Skeletal muscle satellite cell (primary cell): ENCODE measurements around the gene TYK2.
"Not testable (repeated sequence)": the region's sequence is repeated elsewhere in the genome, so short reads cannot be mapped to it uniquely, and the experiment has no call there.

Experiments
- H3K27me3 ChIP-seq: 2 replicates; pipeline ENCODE4 v1.7.0; 2013; ENCODE audit warnings: low read length; ENCODE audit not compliant: control insufficient read depth, insufficient read depth
- H3K36me3 ChIP-seq: 2 replicates; pipeline ENCODE4 v1.7.0; 2013; ENCODE audit warnings: mild to moderate bottlenecking, control low read depth, low read length; ENCODE audit not compliant: insufficient read depth
- H3K4me1 ChIP-seq: 2 replicates; pipeline ENCODE4 v1.7.0; 2013; ENCODE audit warnings: low read length; ENCODE audit not compliant: control insufficient read depth, insufficient read depth
- H3K4me2 ChIP-seq: 2 replicates; pipeline ENCODE4 v1.7.0; 2013; ENCODE audit warnings: mild to moderate bottlenecking, low read length
- H3K4me3 ChIP-seq: 2 replicates; pipeline ENCODE4 v1.7.0; 2013; ENCODE audit warnings: low read length
- H3K9ac ChIP-seq: 2 replicates; pipeline ENCODE4 v1.7.0; 2013; ENCODE audit warnings: mild to moderate bottlenecking, low read depth, low read length, moderate library complexity
- H3K9me3 ChIP-seq: replicated peaks from 2 replicates; pipeline ENCODE4 v1.7.0; 2013; ENCODE audit warnings: mild to moderate bottlenecking, control low read depth, low read length

The TYK2 gene

DNA sequence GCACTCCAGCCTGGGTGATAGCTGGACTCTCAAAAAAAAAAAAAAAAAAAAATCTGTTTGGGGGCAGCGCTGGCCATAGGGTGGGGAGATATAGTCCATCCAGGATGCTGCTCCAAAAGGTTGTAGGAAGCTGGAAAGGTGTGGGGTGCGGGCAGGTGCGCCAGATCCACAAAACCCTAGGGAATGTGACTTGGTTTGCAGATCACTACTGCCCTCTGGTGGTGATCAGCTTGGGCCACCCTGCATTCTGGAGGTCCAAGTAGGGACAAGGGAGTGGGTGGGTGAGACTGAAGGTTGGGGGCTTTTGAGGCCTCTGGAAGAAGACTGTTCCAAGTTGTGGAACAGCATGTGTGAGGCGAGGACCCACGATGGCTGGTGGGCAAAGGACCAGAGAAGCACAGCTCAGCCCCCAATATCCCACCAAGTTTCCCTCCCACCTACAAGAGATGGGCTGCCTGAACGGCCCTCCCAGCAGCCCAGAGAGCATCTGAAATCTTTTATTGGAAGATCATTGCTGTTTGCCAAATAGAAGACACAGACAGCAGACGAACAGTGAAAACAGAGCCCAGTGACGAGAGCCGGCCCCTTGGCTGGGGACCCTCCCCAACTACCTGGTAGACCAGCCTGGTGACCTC, 10.4 kb upstream of the TYK2 start:
- peaks cover 44% of the 10 kb centered on the region for H3K36me3 ChIP-seq
- no peaks in the 10 kb centered on the region for H3K9me3 ChIP-seq
- H3K4me3 ChIP-seq = no peak overlapping the region
- H3K4me1 ChIP-seq = no peaks in the 10 kb centered on the region
- no peaks in the 10 kb centered on the region for H3K27me3 ChIP-seq
- H3K9ac ChIP-seq = no peak overlapping the region
- H3K4me2 ChIP-seq = no peak overlapping the region

DNA sequence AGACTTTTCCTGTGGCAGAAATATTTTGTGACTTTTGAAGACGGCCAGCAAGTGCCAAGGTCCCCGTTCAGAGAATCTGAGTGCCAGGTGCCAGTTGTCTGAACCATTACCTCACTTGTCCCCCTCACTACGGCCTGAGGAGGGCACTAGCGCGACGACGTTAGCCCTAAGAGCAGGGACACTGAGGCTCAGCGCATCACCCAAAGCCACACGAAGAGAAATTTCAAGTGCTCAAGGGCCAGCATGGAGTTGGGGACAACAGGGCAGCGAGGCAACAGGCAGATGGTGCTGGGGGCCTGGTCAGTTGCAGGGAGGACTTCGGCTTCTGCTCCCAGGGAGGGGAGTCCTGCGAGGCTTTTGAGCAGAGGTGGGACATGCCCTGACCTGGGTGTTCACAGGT, 9.5 kb upstream of the TYK2 start:
- Histone ChIP-seq H3K9me3 (no peaks in the 10 kb centered on the region), H3K27me3 (no peaks in the 10 kb centered on the region), H3K4me2 (no peak overlapping the region), H3K4me3 (no peak overlapping the region), H3K9ac (no peak overlapping the region), H3K36me3 (peaks cover 38% of the 10 kb centered on the region), H3K4me1 (no peaks in the 10 kb centered on the region)

DNA sequence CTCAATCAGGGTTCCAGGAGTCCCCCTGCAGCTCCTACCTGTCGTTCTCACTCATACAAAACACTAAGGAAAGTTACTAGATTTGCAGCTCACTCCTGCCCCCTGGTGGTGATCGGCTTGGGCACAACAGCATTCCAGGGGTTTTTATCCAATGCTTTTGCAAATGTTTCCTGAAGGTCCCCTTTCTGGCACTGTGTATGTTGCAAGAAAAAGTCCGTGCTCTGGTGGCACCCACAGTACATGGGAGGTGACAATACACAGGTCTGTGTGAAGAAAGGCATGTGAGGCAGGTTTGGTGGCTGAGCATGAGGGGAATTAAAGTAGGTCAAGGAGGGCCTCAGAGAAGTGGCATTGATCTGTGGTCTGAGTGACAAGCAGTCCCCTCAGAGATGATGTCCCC, 8.6 kb upstream of the TYK2 start:
- Histone ChIP-seq H3K4me1 (no peaks in the 10 kb centered on the region), H3K4me2 (no peak overlapping the region), H3K9ac (no peak overlapping the region), H3K4me3 (no peak overlapping the region), H3K36me3 (peaks cover 36% of the 10 kb centered on the region), H3K9me3 (no peaks in the 10 kb centered on the region), H3K27me3 (no peaks in the 10 kb centered on the region)

GRCh38 chr19:10384580-10384979, 4.2 kb upstream of the TYK2 start:
- Histone ChIP-seq H3K4me2 (no peak overlapping the region), H3K27me3 (no peaks in the 10 kb centered on the region), H3K9me3 (no peaks in the 10 kb centered on the region), H3K36me3 (peaks cover 2% of the 10 kb centered on the region), H3K4me3 (no peak overlapping the region), H3K4me1 (peaks cover 8% of the 10 kb centered on the region), H3K9ac (no peak overlapping the region)

GRCh38 chr19:10383223-10383499, 2.8 kb upstream of the TYK2 start:
- H3K9ac ChIP-seq, H3K4me2 ChIP-seq, H3K27me3 ChIP-seq, H3K36me3 ChIP-seq, H3K9me3 ChIP-seq, H3K4me3 ChIP-seq: not testable (repeated sequence)
- H3K4me1 ChIP-seq = peaks cover 10% of the 10 kb centered on the region

DNA sequence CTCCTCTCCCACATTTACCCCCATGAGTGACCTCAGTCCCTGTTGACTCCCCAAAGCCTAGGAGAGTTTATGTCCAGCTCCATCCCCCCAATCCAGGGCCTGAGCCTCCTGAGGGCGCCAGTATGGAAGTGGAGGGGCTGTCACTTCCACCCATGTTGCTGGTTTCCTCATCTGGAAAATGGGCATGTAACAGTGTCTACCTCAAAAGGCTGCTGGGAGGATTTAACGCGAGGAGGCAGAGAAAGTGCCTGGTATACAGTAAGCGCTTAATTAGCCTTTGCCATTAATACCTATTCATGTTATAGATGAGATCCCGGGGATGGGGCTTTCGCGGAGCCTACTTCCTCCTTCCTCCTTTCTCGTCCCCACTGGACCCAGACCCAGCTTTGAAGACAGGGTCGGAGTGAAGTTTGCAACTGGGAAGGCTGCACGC, 476 bp downstream of the TYK2 start:
- Histone ChIP-seq H3K36me3 (peaks cover 12% of the 10 kb centered on the region), H3K4me1 (peaks cover 10% of the 10 kb centered on the region), H3K9ac (peak overlapping the region; percentile 89), H3K27me3 (no peaks in the 10 kb centered on the region), H3K4me3 (peak overlapping the region; percentile 90), H3K9me3 (no peaks in the 10 kb centered on the region), H3K4me2 (peak overlapping the region; percentile 92)

DNA sequence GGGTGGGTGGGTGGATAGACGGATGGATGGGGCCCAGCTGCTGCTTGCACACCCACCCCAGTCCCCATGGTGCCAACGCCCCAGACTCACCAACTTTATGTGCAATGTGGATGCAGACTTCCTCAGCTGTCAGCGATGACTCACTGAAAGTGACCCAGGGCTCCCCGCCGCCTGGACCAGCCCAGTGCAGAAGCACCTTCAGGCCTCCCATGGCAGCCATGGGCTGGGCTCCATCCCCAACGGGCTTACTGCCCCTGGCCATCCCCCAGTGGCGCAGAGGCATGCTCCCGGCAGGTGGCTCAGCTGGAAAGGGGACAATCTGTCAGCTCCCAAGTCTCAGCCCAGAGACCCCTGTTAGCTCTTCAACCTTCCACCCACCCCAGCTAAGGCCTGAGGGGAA, 2.2 kb downstream of the TYK2 start:
- Histone ChIP-seq H3K27me3 (no peaks in the 10 kb centered on the region), H3K4me2 (no peak overlapping the region), H3K4me1 (peaks cover 10% of the 10 kb centered on the region), H3K4me3 (no peak overlapping the region), H3K36me3 (peaks cover 16% of the 10 kb centered on the region), H3K9me3 (no peaks in the 10 kb centered on the region), H3K9ac (no peak overlapping the region)

DNA sequence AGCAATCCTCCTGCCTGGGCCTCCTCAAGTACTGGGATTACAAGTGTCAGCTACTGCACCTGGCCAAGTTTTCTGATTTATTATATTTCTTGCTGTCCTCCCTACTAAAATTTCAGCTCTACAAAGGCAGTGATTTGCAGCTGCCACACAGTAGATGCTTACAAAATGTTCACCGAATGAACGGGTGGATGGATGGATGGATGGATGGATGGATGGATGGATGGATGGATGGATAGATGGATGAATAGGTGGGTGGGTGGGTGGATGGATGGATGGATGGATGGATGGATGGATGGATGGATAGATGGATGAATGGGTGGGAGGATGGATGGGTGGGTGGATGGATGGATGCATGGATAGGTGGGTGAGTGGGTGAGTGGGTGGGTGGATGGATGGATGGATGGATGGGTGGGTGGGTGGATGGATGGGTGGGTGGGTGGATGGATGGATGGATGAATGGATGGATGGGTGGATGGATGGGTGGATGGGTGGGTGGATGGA, 3.2 kb downstream of the TYK2 start:
- not testable (repeated sequence) for H3K9me3 ChIP-seq, H3K9ac ChIP-seq, H3K27me3 ChIP-seq, H3K4me2 ChIP-seq, H3K4me3 ChIP-seq
- H3K36me3 ChIP-seq = peaks cover 16% of the 10 kb centered on the region
- H3K4me1 ChIP-seq = peaks cover 10% of the 10 kb centered on the region

GRCh38 chr19:10374931-10375330, 5.4 kb downstream of the TYK2 start:
- H3K27me3 ChIP-seq = no peaks in the 10 kb centered on the region
- no peak overlapping the region for H3K9ac ChIP-seq
- peaks cover 16% of the 10 kb centered on the region for H3K36me3 ChIP-seq
- H3K9me3 ChIP-seq = no peaks in the 10 kb centered on the region
- peaks cover 5% of the 10 kb centered on the region for H3K4me1 ChIP-seq
- no peak overlapping the region for H3K4me3 ChIP-seq
- no peak overlapping the region for H3K4me2 ChIP-seq

- Histone ChIP-seq H3K36me3 (peaks cover 30% of the 10 kb centered on the region), H3K4me1 (no peaks in the 10 kb centered on the region), H3K9ac (no peak overlapping the region), H3K27me3 (no peaks in the 10 kb centered on the region), H3K4me3 (no peak overlapping the region), H3K9me3 (no peaks in the 10 kb centered on the region), H3K4me2 (no peak overlapping the region)
Observed at GRCh38 chr19:10372690-10373089, 7.7 kb downstream of the TYK2 start.

DNA sequence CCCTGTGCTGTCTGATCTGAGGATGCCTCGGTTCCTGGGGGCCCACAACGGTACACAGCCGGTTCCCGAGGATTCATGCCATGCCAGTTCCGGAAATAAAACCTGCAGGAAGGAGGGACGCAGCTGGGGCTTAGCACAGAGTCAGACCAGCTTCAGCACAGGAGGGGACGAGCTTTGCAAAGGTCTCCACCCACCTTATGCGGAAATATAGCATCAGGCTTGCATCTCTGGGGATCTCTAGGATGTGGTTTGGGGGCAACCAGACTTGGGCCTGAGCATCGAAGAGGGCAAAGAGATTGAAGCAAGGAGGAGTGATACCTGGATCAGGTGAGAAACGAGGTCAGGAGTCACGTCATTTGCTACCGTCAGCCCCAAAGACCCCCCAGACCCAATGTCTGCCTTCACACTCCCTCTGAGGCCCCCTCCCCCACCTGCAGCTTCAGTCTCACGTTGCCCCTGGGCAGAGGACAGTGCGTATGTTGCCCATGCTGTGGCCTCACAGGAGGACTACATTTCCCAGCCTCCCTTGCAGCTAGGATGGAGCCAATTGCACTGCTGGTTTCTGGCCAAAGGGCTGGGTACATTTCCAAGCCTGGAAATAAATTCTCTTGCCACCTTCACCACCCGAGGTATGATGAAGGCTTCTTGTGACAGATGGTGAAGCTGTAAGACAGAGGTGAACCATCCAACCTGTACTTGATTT, 12.1 kb downstream of the TYK2 start:
- Histone ChIP-seq H3K4me1 (no peaks in the 10 kb centered on the region), H3K9me3 (no peaks in the 10 kb centered on the region), H3K9ac (no peak overlapping the region), H3K4me3 (no peak overlapping the region), H3K4me2 (no peak overlapping the region), H3K27me3 (no peaks in the 10 kb centered on the region), H3K36me3 (peaks cover 48% of the 10 kb centered on the region)

DNA sequence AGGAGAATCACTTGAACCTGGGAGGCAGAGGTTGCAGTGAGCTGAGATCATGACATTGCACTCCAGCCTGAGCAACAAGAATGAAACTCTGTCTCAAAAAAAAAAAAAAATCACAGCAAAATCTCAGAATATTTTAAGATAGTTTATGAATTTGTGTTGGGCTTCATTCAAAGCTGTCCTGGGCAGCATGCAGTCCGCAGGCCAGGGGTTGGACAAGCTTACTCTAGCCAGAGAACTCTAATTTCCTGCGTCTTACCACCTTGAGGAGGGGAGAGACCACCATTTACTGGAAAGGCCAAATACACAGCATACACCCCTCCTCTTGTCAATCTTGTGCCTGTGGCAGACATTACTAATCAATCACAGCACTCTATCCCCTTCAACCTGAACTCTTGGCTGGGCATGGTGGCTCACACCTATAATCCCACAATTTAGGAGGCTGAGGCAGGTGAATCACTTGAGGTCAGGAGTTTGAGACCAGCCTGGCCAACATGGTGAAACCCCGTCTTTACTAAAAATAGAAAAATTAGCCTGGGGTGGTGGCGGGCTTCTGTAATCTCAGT, 13.3 kb downstream of the TYK2 start:
- H3K36me3 ChIP-seq = peaks cover 48% of the 10 kb centered on the region
- not testable (repeated sequence) for H3K9ac ChIP-seq, H3K4me2 ChIP-seq, H3K9me3 ChIP-seq, H3K4me3 ChIP-seq, H3K27me3 ChIP-seq, H3K4me1 ChIP-seq
